ENCODE results near the gene IL1RAP.
"Not testable (repeated sequence)": the region's sequence is repeated elsewhere in the genome, so short reads cannot be mapped to it uniquely, and the experiment has no call there.

IL1RAP gene

GRCh38 chr3:190514413-190515153 lies 698 bp downstream of the IL1RAP start:
- no peak for DNase-seq

DNA sequence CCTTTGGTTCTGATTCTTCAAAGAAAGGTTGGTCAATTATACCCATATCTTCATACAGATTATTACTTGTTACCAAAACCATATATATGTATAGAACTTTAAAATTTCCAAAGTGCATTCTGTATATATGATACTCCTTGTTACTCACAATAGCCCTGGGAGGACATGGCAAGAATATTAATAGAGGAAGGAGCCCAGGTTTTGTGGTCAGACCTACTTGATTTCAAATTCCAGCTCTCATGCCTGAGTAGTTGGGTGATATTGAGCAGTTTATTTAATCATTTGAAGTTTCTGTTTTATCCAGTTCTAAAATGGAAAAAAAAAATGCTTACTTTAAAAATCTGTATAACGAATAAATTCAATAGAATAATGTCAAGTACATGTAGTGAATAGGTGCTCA lies 2.5 kb downstream of the IL1RAP start:
- DNase-seq = no peak

DNA sequence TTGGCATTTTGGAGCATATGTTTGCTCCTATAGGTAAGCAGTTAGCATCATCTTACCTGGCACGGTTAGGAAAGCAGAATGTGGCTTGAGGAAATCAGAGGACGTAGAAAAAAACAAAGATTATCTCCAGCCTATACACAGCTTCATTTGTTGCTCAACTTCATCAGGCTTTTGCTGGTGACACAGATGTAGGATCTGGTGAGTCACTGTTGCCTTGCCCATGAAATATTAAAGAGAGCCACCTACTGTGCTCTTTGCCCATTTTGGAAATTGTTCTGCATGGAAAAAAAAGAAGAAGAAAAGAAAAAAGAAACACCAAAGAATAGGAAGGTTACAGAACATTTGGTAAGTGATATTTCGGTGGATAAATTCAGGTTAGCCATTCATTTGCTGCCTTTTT lies 3.8 kb downstream of the IL1RAP start:
- DNase-seq = no peak

DNA sequence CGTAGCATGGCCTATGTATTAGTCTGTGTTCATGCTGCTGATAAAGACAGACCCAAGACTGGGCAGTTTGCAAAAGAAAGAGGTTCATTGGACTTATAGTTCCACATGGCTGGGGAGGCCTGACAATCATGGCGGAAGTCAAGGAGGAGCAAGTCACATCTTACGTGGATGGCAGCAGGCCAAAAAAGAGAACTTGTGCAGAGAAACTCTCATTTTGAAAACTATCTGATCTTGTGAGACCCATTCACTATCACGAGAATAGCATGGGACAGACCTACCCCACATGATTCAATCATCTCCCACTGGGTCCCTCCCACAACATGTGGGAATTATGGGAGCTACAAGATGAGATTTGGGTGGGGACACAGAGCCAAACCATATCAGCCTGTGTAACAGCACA lies 4.6 kb downstream of the IL1RAP start:
- not testable (repeated sequence) for DNase-seq

DNA sequence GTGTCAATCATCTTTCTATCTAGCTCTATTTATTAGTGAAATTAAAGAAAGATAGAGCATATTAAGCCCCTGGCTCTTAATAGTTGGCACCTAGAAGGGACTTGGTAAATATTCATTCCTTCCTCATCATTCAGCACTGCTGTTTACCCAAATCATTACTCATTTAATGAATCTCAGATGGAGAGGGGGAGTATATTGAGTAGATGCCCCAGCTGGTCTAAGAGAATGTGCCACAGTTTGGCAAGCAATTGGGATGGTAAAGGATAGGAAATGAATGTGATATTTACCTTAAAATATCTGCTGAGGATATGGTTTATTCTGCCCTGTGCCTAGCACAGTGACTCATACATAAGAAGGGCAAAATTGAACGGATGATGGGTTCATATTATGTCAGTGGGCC lies 6.0 kb downstream of the IL1RAP start:
- no peak for DNase-seq

- DNase-seq = no peak
Measured at GRCh38 chr3:190521998-190522397, 8.1 kb downstream of the IL1RAP start.

- no peak for DNase-seq
Measured at GRCh38 chr3:190522621-190523222, 8.8 kb downstream of the IL1RAP start.

DNA sequence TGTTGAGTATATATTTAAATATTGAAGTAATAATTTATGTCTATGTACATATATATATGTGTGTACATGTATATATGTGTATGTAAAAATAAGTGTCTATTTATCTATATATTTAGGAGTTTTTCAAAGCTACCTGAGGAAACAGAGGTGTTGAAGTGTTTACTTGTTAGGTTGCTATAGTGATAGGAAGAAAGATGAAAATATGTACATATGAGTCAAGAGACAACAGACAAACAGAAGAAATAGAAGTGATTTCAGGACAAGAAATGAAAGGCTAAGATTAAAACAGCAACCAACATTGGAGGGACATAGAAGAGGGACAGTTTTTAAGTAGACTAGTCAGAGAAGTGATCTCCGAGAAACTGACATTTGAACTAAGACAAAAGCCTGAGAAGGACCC lies 11.1 kb downstream of the IL1RAP start:
- DNase-seq = no peak

DNA sequence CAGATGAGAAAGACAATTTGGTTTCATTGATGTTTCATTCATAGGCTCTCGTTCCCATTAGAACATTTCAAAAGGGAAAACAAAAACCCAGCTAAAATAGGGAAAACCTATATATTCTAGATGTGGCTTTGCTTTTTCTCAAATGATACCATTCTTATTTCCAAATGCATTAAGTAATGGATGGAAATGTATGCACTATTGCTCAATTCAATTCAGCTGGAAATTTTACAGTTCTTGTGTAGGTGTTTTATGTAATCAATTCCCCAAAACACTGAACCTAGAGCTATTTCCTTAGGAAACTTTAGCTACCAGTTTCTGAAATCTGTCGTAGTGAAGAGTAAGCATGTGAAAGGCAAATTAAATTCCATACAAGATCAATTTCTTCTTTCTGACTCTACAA lies 11.7 kb downstream of the IL1RAP start:
- DNase-seq = no peak

DNA sequence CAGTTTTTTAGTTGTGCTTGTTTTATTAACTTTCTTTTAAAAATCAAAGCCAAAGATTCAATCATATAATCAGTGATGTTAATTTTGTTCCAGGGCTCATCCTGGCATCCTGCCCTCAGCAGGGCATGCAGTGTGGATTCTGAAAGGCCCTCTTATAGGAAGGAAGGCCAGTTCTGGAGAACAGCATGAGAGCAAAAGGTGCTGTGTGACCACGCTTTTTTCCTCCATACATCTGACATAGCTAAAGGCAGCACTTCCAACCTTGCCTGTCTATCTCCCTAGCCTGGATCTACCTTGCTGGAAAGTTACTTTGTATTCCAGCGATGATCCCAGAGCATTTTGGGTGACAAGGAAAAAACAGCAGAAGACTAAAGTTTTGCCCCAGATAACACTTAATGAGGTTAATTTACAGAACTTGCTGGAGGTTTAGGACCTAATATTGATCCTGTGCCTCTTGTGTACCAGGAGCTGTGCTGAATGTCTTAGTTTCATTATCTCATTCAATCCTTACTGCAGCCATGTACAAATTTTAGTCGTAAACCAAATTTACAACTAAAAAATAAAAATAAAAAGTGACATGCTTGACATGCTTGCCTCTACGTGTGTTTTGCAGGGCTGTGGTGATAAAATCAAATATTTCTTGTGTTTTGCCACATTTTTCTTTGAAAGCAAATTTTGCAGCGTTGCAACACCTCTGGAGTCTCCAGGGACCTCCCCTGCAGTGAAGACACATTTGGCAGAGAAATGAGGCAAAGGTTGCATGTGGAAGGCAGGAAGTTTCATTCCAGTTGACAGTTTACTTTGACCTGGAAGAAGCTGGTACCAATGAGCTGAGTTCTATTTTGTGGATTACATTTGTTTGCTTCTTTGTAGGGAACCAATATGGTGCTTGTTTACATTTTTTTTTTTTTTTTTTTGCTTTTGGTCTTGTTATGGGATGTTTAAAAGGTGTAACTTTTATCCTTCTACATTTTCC lies 13.2 kb downstream of the IL1RAP start:
- no peak for DNase-seq

- no peak for DNase-seq
Measured at GRCh38 chr3:190528706-190529105, 14.8 kb downstream of the IL1RAP start.

GRCh38 chr3:190531406-190531805 lies 17.5 kb downstream of the IL1RAP start:
- DNase-seq = no peak

- no peak for DNase-seq
Measured at GRCh38 chr3:190532731-190533203, 18.9 kb downstream of the IL1RAP start.

DNA sequence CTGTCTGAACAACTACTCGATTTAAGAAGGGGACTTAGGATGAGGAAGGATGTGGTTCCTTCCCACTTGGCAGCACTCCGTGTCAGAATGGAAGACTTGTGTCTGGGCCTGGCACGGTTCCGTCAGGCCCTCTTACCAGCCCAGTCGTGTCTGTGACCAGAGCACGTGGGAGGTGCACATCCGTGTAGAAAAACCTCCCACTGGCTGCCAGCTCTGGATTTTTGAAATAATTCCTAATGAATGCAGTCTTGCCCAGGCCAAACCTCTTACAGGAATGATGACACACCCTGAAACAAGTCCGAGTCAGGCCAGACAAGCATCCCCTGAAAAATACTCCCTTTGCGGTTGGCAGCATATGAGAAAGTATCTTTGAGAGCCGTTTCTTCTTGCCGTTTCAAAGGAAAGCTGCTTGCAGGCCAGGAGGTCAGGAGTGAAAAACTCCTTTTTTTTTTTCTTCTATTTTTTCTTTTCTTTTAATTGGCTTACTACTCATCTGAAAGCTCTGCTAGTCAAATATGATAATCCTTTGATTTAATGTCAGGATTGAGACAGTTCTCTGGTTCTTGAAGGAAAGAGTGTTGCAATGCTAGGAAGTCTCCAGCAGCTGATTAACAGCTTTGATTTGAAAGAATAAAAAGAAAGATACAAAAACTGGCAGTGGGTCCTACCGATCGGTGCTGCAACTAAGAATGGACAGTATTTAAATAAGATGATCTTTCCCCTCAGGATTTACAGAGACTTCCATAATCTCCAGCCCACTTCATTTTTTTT lies 19.8 kb downstream of the IL1RAP start:
- DNase-seq = no peak

DNA sequence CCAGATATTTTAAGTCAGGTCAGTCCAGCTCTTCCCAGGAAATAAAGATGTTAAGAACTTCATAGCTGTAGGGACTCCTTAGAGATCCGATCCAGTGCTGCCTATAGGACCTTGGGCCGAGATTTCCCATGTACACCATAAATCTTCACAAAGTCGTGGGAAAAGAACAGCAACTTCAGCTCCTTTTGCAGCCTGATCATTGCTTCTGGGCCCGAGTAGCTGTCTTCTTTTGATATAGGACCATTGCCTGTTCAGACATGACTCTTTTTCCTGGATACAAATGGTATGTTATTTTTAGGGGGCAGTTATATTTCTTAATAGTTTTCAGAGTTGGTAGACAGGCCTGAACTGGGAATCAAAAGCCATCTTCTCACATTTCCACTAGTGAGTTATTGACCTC lies 20.5 kb downstream of the IL1RAP start:
- no peak for DNase-seq

DNA sequence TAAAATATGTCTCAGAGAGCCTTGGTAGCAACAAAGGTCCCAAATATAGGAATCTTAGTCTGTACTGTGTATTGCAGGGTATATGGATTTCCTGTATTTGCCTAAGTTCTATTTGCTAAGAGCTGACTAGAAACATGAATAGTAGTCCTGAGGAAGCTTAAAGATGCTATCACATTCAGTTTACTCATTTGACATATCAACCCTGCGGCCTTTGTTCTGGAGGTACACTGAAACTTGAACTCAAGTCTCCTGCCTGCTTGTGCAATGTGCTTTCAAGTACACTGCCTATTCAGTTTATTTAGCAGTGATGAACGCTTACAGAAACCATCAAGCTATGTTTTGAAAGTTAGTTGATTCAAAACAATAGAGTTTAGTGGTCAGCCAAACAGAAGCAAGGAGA lies 21.1 kb downstream of the IL1RAP start:
- no peak for DNase-seq

GRCh38 chr3:190537146-190537545 lies 23.3 kb downstream of the IL1RAP start:
- no peak for DNase-seq

GRCh38 chr3:190538288-190538687 lies 24.4 kb downstream of the IL1RAP start:
- DNase-seq = no peak

DNA sequence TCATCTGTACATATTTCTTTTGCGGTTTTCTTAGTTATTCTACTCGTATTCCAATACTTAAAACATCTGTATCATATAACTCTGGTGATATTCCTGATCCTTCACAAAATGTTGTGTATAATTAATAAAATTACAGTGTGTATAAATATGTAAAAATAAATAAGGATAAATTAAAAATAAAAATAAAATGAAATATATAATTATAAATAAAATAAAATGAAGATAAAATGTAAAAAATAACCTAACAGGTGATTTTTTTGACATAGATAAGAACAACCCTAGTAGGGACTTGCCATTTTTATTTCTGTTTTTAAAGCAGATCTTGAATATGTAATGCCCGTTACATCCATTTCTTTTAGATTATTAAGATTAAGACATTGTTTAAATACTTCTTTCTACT lies 25.6 kb downstream of the IL1RAP start:
- DNase-seq = no peak

DNA sequence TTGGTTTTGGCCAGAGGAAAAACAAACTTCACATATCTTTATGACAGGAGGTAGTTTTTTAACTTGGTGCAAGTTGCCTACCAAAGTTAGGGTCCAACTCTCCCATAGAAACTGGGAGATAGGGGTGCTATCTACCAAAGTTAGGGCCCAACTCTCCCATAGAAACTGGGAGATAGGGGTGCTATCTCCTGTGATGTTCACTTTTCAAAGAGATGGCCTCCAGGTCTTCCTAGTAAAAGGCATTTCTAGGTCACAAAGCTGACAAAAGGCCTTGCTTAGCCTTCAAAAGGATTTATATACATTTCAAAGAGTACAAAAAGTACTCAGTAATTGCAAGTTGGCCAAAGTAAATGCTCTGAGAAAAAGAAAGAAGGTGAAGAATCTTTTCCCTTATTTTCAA lies 27.1 kb downstream of the IL1RAP start:
- DNase-seq = no peak

- DNase-seq = no peak
Measured at GRCh38 chr3:190541560-190541959, 27.7 kb downstream of the IL1RAP start.

GRCh38 chr3:190542846-190543245 lies 29.0 kb downstream of the IL1RAP start:
- DNase-seq = no peak

GRCh38 chr3:190543671-190544070 lies 29.8 kb downstream of the IL1RAP start:
- DNase-seq = no peak

All from amniotic stem cell (primary cell).